Caco-2 (cell line): ENCODE measurements around the gene RNF182. TPM values are rescaled to one million over a fixed set of nuclear protein-coding genes. Genes with fewer than 3 reads are reported as not detected.

Source experiments
- BruUV-seq: library from RNA; stranded (reverse); fragments of 400-500 nt; replicated peaks from 2 replicates; lab custom pipeline; 2021; lab: Mats Ljungman, UMichigan
- CTCF ChIA-PET: fragments of 300-600 bp; sonication (Branson Sonifier 250); formaldehyde crosslinking; loops from one replicate; lab custom pipeline; 2022; ENCODE audit warnings: antibody characterized with exemption; lab: Charles Lee
- POLR2A ChIA-PET: fragments of 300-600 bp; sonication (Branson Sonifier 250); formaldehyde crosslinking; loops from one replicate; lab custom pipeline; 2022; ENCODE audit warnings: antibody characterized with exemption; lab: Charles Lee
- DNase-seq, 2 experiments: peaks; one replicate each; pipeline versions ENCODE4 v3.0.0 to v3.0.0-alpha.2; 2020 to 2022
- H3K27me3 ChIP-seq: replicated peaks from 2 replicates; pipeline ENCODE4 v1.6.0; 2011; ENCODE audit warnings: low read length; ENCODE audit not compliant: control insufficient read depth, insufficient read depth
- H3K36me3 ChIP-seq: 2 replicates; pipeline ENCODE4 v1.5.1; 2011; ENCODE audit warnings: low read length; ENCODE audit not compliant: control insufficient read depth, insufficient read depth
- H3K4me1 ChIP-seq: fragments of 250-450 bp; sonication (Bioruptor Pico); 2 replicates; pipeline ENCODE4 v1.5.1; 2020; ENCODE audit warnings: mild to moderate bottlenecking
- H3K4me3 ChIP-seq: 2 replicates; pipeline ENCODE4 v1.5.1; 2011; ENCODE audit warnings: low read depth, mild to moderate bottlenecking, control low read depth, low read length
- H3K9me3 ChIP-seq: fragments of 250-450 bp; sonication (Bioruptor Pico); 2 replicates; pipeline ENCODE4 v1.5.1; 2020; ENCODE audit warnings: mild to moderate bottlenecking, moderate library complexity
- H3K27ac Mint-ChIP-seq: one replicate; pipeline ENCODE4 v1.8.0; 2022; ENCODE audit warnings: mixed read lengths; ENCODE audit not compliant: unreplicated experiment
- H3K27me3 Mint-ChIP-seq: one replicate; pipeline ENCODE4 v1.8.0; 2022; ENCODE audit warnings: mixed read lengths; ENCODE audit not compliant: insufficient read depth, unreplicated experiment
- H3K36me3 Mint-ChIP-seq: one replicate; pipeline ENCODE4 v1.8.0; 2022; ENCODE audit warnings: mild to moderate bottlenecking, mixed read lengths; ENCODE audit not compliant: insufficient read depth, unreplicated experiment
- H3K4me1 Mint-ChIP-seq: one replicate; pipeline ENCODE4 v1.8.0; 2022; ENCODE audit warnings: low read depth, mixed read lengths; ENCODE audit not compliant: unreplicated experiment
- H3K4me3 Mint-ChIP-seq: one replicate; pipeline ENCODE4 v1.8.0; 2022; ENCODE audit warnings: mild to moderate bottlenecking, moderate library complexity, mixed read lengths; ENCODE audit not compliant: unreplicated experiment
- H3K9me3 Mint-ChIP-seq: one replicate; pipeline ENCODE4 v1.8.0; 2022; ENCODE audit warnings: mixed read lengths; ENCODE audit not compliant: unreplicated experiment
- intact Hi-C: fragments of 100-400 bp; cut with micrococcal nuclease; formaldehyde crosslinking; loops from one replicate; pipeline ENCODE4 v1.10.0; 2022; ENCODE audit not compliant: unreplicated experiment
- total RNA-seq: library from RNA; stranded (reverse); gene quantifications from 2 replicates; pipeline ENCODE4 v1.2.3, GENCODE V29; 2022
- TF ChIP-seq, protein P1 (sequence below), 2 experiments: fragments of 200-600 bp in 1 of 2; IDR thresholded peaks; 1 replicate in 1 of 2; 2 replicates in 1 of 2; pipeline versions ENCODE4 v1.5.1 to v1.8.0; 2011 to 2022; ENCODE audit warnings: antibody characterized with exemption in 1 of 2, control low read depth in 1 of 2, inconsistent platforms in 1 of 2, low read depth in 1 of 2, low read length in 1 of 2, mild to moderate bottlenecking in 1 of 2, moderate library complexity in 1 of 2; ENCODE audit not compliant: insufficient read depth in 1 of 2, severe bottlenecking in 1 of 2, unreplicated experiment in 1 of 2

Gene RNF182
- total RNA-seq, 1 experiment from 2014 or later, result 0.39 TPM

DNA sequence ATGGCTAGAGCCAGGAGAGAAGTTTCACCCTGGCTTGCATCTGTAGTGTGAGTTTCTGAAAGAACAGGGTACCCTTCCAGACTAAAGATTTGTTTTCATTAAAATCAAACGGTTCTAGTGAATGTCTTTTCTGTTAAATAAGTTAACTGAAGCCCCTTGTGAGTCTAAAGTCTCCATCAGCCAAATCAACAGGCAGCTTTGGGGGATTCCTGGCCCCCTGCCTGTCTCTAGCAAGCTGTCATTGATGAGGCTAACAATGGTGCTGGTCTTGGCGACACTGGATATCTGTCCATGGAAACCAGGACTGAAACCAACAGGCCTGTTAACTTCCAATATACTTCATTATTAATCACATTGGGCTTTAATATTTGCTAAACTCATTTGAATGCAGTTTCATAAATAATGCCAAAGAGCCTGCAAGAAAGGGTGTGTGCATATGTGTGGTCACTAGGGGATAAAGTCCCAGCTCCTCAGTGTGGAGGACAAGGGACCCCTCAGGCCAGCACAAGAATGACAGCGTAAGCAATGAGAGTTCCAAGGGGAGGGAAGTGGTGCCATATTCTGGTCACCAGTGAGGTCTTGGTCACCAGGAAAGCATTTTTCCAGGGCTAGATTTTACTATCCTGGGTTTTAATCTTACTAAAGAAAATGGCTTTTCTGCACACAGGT lies 9.1 kb upstream of the RNF182 start:
- ChIA-PET POLR2A (no interaction called here), CTCF (no interaction called here)
- no TSS peak for BruUV-seq
- Mint-ChIP-seq H3K4me3 (no peak overlapping the region), H3K27ac (no peak overlapping the region), H3K27me3 (no peaks in the 10 kb centered on the region), H3K9me3 (no peaks in the 10 kb centered on the region), H3K36me3 (no peaks in the 10 kb centered on the region), H3K4me1 (peaks cover 18% of the 10 kb centered on the region)
- no peaks in the 10 kb centered on the region for H3K27me3 ChIP-seq
- intact Hi-C loops, result no loop called here
- no peak for DNase-seq
- TF ChIP-seq, protein P1, sequence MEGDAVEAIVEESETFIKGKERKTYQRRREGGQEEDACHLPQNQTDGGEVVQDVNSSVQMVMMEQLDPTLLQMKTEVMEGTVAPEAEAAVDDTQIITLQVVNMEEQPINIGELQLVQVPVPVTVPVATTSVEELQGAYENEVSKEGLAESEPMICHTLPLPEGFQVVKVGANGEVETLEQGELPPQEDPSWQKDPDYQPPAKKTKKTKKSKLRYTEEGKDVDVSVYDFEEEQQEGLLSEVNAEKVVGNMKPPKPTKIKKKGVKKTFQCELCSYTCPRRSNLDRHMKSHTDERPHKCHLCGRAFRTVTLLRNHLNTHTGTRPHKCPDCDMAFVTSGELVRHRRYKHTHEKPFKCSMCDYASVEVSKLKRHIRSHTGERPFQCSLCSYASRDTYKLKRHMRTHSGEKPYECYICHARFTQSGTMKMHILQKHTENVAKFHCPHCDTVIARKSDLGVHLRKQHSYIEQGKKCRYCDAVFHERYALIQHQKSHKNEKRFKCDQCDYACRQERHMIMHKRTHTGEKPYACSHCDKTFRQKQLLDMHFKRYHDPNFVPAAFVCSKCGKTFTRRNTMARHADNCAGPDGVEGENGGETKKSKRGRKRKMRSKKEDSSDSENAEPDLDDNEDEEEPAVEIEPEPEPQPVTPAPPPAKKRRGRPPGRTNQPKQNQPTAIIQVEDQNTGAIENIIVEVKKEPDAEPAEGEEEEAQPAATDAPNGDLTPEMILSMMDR (IDR thresholded peaks at IDR 0.05; ENCODE audit: insufficient read depth in 1 of 2, low read depth in 1 of 2, low read length in 1 of 2, severe bottlenecking in 1 of 2, unreplicated experiment in 1 of 2), result no peak
- no peaks in the 10 kb centered on the region for H3K9me3 ChIP-seq
- peaks cover 21% of the 10 kb centered on the region for H3K4me1 ChIP-seq
- H3K36me3 ChIP-seq, result no peaks in the 10 kb centered on the region
- H3K4me3 ChIP-seq, result no peak overlapping the region

- DNase-seq, result no peak
- no TSS peak for BruUV-seq
- Mint-ChIP-seq H3K9me3 (no peaks in the 10 kb centered on the region), H3K4me1 (peaks cover 18% of the 10 kb centered on the region), H3K27ac (no peak overlapping the region), H3K27me3 (peaks cover 2% of the 10 kb centered on the region), H3K4me3 (no peak overlapping the region), H3K36me3 (no peaks in the 10 kb centered on the region)
- no peaks in the 10 kb centered on the region for H3K27me3 ChIP-seq
- H3K4me1 ChIP-seq, result peaks cover 21% of the 10 kb centered on the region
- H3K4me3 ChIP-seq, result no peak overlapping the region
- H3K9me3 ChIP-seq, result no peaks in the 10 kb centered on the region
- H3K36me3 ChIP-seq, result no peaks in the 10 kb centered on the region
- TF ChIP-seq, protein P1 (IDR thresholded peaks at IDR 0.05; ENCODE audit: insufficient read depth in 1 of 2, low read depth in 1 of 2, low read length in 1 of 2, severe bottlenecking in 1 of 2, unreplicated experiment in 1 of 2), result no peak
- POLR2A ChIA-PET, result no interaction called here
- CTCF ChIA-PET, result no interaction called here
- intact Hi-C loops, result no loop called here
Measured at GRCh38 chr6:13916230-13916944, 8.4 kb upstream of the RNF182 start.

DNA sequence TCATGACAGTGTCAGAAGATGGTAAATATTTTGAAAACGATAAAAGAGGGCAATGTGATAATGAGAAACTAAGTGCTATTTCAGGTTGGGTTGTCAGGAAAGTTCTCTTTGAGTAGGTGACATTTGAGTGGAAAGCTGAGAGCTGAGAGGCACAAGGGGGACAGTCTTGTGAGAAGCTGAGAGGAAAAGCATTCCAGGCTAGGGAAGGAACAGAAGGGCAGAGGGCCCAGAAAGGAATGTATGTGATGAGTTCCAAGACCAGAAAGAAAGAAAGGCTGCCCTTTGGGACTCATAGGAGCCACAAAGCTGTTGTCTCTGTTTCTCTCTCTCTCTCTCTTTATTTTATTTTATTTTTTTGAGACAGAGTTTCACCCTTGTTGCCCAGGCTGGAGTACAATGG lies 7.6 kb upstream of the RNF182 start:
- CTCF ChIA-PET, result no interaction called here
- peaks cover 21% of the 10 kb centered on the region for H3K4me1 ChIP-seq
- H3K4me3 ChIP-seq, result no peak overlapping the region
- Mint-ChIP-seq H3K27ac (no peak overlapping the region), H3K4me3 (no peak overlapping the region), H3K27me3 (peaks cover 2% of the 10 kb centered on the region), H3K36me3 (no peaks in the 10 kb centered on the region), H3K9me3 (no peaks in the 10 kb centered on the region), H3K4me1 (peaks cover 18% of the 10 kb centered on the region)
- TF ChIP-seq, protein P1 (IDR thresholded peaks at IDR 0.05; ENCODE audit: insufficient read depth in 1 of 2, low read depth in 1 of 2, low read length in 1 of 2, severe bottlenecking in 1 of 2, unreplicated experiment in 1 of 2), result no peak
- intact Hi-C loops, result no loop called here
- H3K9me3 ChIP-seq, result no peaks in the 10 kb centered on the region
- DNase-seq, result no peak
- no peaks in the 10 kb centered on the region for H3K36me3 ChIP-seq
- H3K27me3 ChIP-seq, result no peaks in the 10 kb centered on the region
- POLR2A ChIA-PET, result no interaction called here
- BruUV-seq, result no TSS peak
